SH-SY5Y (cell line): ENCODE results near the gene CAMKK1.

Experiments used
- GATA2 ChIP-seq: IDR thresholded peaks from 2 replicates; pipeline ENCODE4 v1.6.1; 2011; ENCODE audit warnings: mild to moderate bottlenecking, low read depth, low read length
- GATA3 ChIP-seq: IDR thresholded peaks from 2 replicates; pipeline ENCODE4 v1.6.1; 2011; ENCODE audit warnings: low read depth, mild to moderate bottlenecking, low read length, moderate library complexity

GRCh38 chr17:3843935-3844516 is 48.8 kb downstream of the CAMKK1 start:
- TF ChIP-seq GATA2 (no peak), GATA3 (no peak)
